Astrocyte (in vitro differentiated cells and primary cell): ENCODE results near the gene TRAF1. TPM values are rescaled to one million over a fixed set of nuclear protein-coding genes. Genes with fewer than 3 reads are reported as not detected.

Experiments
- DNase-seq: peaks from one replicate; pipeline ENCODE4 v3.0.0-alpha.2; 2010; ENCODE audit warnings: low read depth
- FAIRE-seq: peaks from 2 replicates; lab custom pipeline; 2011; peaks lifted over from hg19 to GRCh38; lab: Jason Lieb, UNC
- H2AFZ ChIP-seq: 2 replicates; pipeline ENCODE4 v1.6.0; 2012; ENCODE audit warnings: low read depth, low read length, inconsistent platforms
- H3K27ac ChIP-seq: 2 replicates; pipeline ENCODE4 v1.5.1; 2011; ENCODE audit warnings: low read depth, low read length, inconsistent platforms
- H3K27me3 ChIP-seq: 2 replicates; pipeline ENCODE4 v1.6.0; 2011; ENCODE audit warnings: low read length, inconsistent platforms; ENCODE audit not compliant: insufficient read depth
- H3K36me3 ChIP-seq: 2 replicates; pipeline ENCODE4 v1.5.1; 2011; ENCODE audit warnings: low read length, inconsistent platforms; ENCODE audit not compliant: insufficient read depth
- H3K4me1 ChIP-seq: 2 replicates; pipeline ENCODE4 v1.5.1; 2011; ENCODE audit warnings: low read length, inconsistent platforms; ENCODE audit not compliant: insufficient read depth
- H3K4me2 ChIP-seq: 2 replicates; pipeline ENCODE4 v1.6.0; 2012; ENCODE audit warnings: low read length, inconsistent platforms
- H3K4me3 ChIP-seq: 2 replicates; pipeline ENCODE4 v1.5.1; 2011; ENCODE audit warnings: low read depth, mild to moderate bottlenecking, low read length, inconsistent platforms; ENCODE audit not compliant: insufficient read depth
- H3K79me2 ChIP-seq: 2 replicates; pipeline ENCODE4 v1.6.0; 2012; ENCODE audit warnings: mild to moderate bottlenecking, low read length, inconsistent platforms; ENCODE audit not compliant: insufficient read depth
- H3K9ac ChIP-seq: 2 replicates; pipeline ENCODE4 v1.6.0; 2012; ENCODE audit warnings: mild to moderate bottlenecking, low read length, inconsistent platforms
- H3K9me3 ChIP-seq: 2 replicates; pipeline ENCODE4 v1.5.1; 2012; ENCODE audit warnings: low read depth, mild to moderate bottlenecking, low read length, inconsistent platforms; ENCODE audit not compliant: insufficient read depth
- H4K20me1 ChIP-seq: 2 replicates; pipeline ENCODE4 v1.6.0; 2012; ENCODE audit warnings: low read length, inconsistent platforms; ENCODE audit not compliant: insufficient read depth
- H3K27ac Mint-ChIP-seq: one replicate; pipeline ENCODE4 v1.8.0; 2021; ENCODE audit warnings: mild to moderate bottlenecking, mixed read lengths; ENCODE audit not compliant: unreplicated experiment
- H3K27me3 Mint-ChIP-seq: one replicate; pipeline ENCODE4 v1.8.0; 2021; ENCODE audit warnings: low read depth, mixed read lengths; ENCODE audit not compliant: unreplicated experiment
- H3K36me3 Mint-ChIP-seq: one replicate; pipeline ENCODE4 v1.8.0; 2021; ENCODE audit warnings: low read depth, mixed read lengths; ENCODE audit not compliant: unreplicated experiment
- H3K4me1 Mint-ChIP-seq: one replicate; pipeline ENCODE4 v1.8.0; 2021; ENCODE audit warnings: low read depth, mixed read lengths; ENCODE audit not compliant: unreplicated experiment
- H3K4me3 Mint-ChIP-seq: one replicate; pipeline ENCODE4 v1.8.0; 2021; ENCODE audit warnings: mild to moderate bottlenecking, moderate library complexity, mixed read lengths; ENCODE audit not compliant: unreplicated experiment
- H3K9me3 Mint-ChIP-seq: one replicate; pipeline ENCODE4 v1.8.0; 2021; ENCODE audit warnings: mild to moderate bottlenecking, mixed read lengths; ENCODE audit not compliant: unreplicated experiment
- CTCF ChIP-seq: IDR thresholded peaks from 2 replicates; pipeline ENCODE4 v1.5.1; 2011; ENCODE audit warnings: low read depth, mild to moderate bottlenecking, inconsistent platforms, low read length, moderate library complexity; ENCODE audit not compliant: insufficient read depth
- EZH2 ChIP-seq: IDR thresholded peaks from 2 replicates; pipeline ENCODE4 v1.6.1; 2012; ENCODE audit warnings: mild to moderate bottlenecking, low read length, inconsistent platforms; ENCODE audit not compliant: insufficient read depth
- total RNA-seq: library from RNA; stranded (reverse); gene quantifications from 2 replicates; pipeline ENCODE4 v1.2.1, GENCODE V29; 2021

Gene TRAF1
- total RNA-seq, 1 donor from 2014 or later = 4.2 TPM

- H3K27ac ChIP-seq = no peak overlapping the region
- H3K36me3 Mint-ChIP-seq = no peaks in the 10 kb centered on the region
Observed at GRCh38 chr9:120970244-120970643, 43.6 kb upstream of the TRAF1 start.

GRCh38 chr9:120966013-120966369 lies 39.4 kb upstream of the TRAF1 start:
- no peak overlapping the region for H3K4me2 ChIP-seq
- no peaks in the 10 kb centered on the region for H3K4me1 Mint-ChIP-seq

More at GRCh38 chr9:120970244-120970643, 43.6 kb upstream of the TRAF1 start:
- H3K4me3 ChIP-seq = no peak overlapping the region
- TF ChIP-seq EZH2 (no peak), CTCF (no peak)
- no peak for DNase-seq
- no peak overlapping the region for H3K4me2 ChIP-seq
- no peaks in the 10 kb centered on the region for H3K79me2 ChIP-seq
- H3K9me3 ChIP-seq = no peaks in the 10 kb centered on the region
- H3K27me3 ChIP-seq = peaks cover 4% of the 10 kb centered on the region
- H3K4me1 Mint-ChIP-seq = peaks cover 9% of the 10 kb centered on the region
- H3K4me1 ChIP-seq = no peaks in the 10 kb centered on the region
- H2AFZ ChIP-seq = no peak overlapping the region
- peaks cover 2% of the 10 kb centered on the region for H3K9me3 Mint-ChIP-seq
- no peak overlapping the region for H3K9ac ChIP-seq
- no peak overlapping the region for H3K4me3 Mint-ChIP-seq
- H3K27me3 Mint-ChIP-seq = peaks cover 3% of the 10 kb centered on the region
- no peak overlapping the region for H3K27ac Mint-ChIP-seq
- H3K36me3 ChIP-seq = no peaks in the 10 kb centered on the region
- no peaks in the 10 kb centered on the region for H4K20me1 ChIP-seq
- FAIRE-seq = no peak

More at GRCh38 chr9:120966013-120966369, 39.4 kb upstream of the TRAF1 start:
- Histone ChIP-seq H3K4me1 (no peaks in the 10 kb centered on the region), H4K20me1 (no peaks in the 10 kb centered on the region), H3K27ac (no peak overlapping the region), H3K9ac (no peak overlapping the region), H2AFZ (no peak overlapping the region), H3K36me3 (no peaks in the 10 kb centered on the region), H3K79me2 (no peaks in the 10 kb centered on the region), H3K9me3 (no peaks in the 10 kb centered on the region), H3K27me3 (peaks cover 4% of the 10 kb centered on the region), H3K4me3 (no peak overlapping the region)
- no peaks in the 10 kb centered on the region for H3K36me3 Mint-ChIP-seq
- no peak overlapping the region for H3K27ac Mint-ChIP-seq
- TF ChIP-seq CTCF (no peak), EZH2 (no peak)
- peaks cover 2% of the 10 kb centered on the region for H3K9me3 Mint-ChIP-seq
- H3K27me3 Mint-ChIP-seq = no peaks in the 10 kb centered on the region
- H3K4me3 Mint-ChIP-seq = no peak overlapping the region
- FAIRE-seq (no peak), DNase-seq (no peak)
